SK-N-SH (cell line): ENCODE results near the gene PKN1. TPM values are rescaled to one million over a fixed set of nuclear protein-coding genes. Genes with fewer than 3 reads are reported as not detected.

Experiments used
- CTCF ChIA-PET: fragments of 300-600, 350-600 bp; formaldehyde crosslinking; extraction: SDS; loops from one replicate; lab custom pipeline; 2021; lab: Yijun Ruan, JAX
- POLR2A ChIA-PET: fragments of 350-600 bp; sonication (Branson Sonifier 250); formaldehyde crosslinking; extraction: SDS; loops from one replicate; lab custom pipeline; 2020; ENCODE audit warnings: antibody characterized with exemption, inconsistent platforms; lab: Yijun Ruan, JAX
- DNase-seq: peaks from one replicate; pipeline ENCODE4 v3.0.0; 2012
- H2AFZ ChIP-seq: fragments of 200-600 bp; sonication (generic); 2 replicates; pipeline ENCODE4 v1.8.1; 2016; ENCODE audit warnings: antibody characterized with exemption, mild to moderate bottlenecking, low read depth
- H3F3A ChIP-seq: fragments of 200-600 bp; sonication (generic); replicated peaks from 2 replicates; pipeline ENCODE3; 2016; ENCODE audit warnings: antibody characterized with exemption, mild to moderate bottlenecking; ENCODE audit not compliant: insufficient read depth
- H3K27ac ChIP-seq, 2 experiments: fragments of 200-500 bp in 1 of 2; fragments of 200-600 bp in 1 of 2; sonication (Bioruptor generic) in 1 of 2; sonication (generic), shearing (Covaris generic) in 1 of 2; 2 replicates each; pipeline versions ENCODE4 v1.5.1 to v1.6.1; 2014 to 2016; ENCODE audit warnings: low read depth in 2 of 2, inconsistent platforms in 1 of 2, low read length in 1 of 2, mild to moderate bottlenecking in 1 of 2, mixed read lengths in 1 of 2
- H3K27me3 ChIP-seq: fragments of 200-600 bp; sonication (generic), shearing (Covaris generic); 2 replicates; pipeline ENCODE4 v1.6.1; 2016; ENCODE audit warnings: mixed run types; ENCODE audit not compliant: insufficient read depth
- H3K36me3 ChIP-seq, 2 experiments: fragments of 200-500 bp in 1 of 2; fragments of 200-600 bp in 1 of 2; sonication (Bioruptor generic) in 1 of 2; sonication (generic) in 1 of 2; replicated peaks in 1 of 2; 2 replicates each; pipeline versions ENCODE3 to v1.5.1; 2014 to 2016; ENCODE audit warnings: low read length in 1 of 2, mild to moderate bottlenecking in 1 of 2; ENCODE audit not compliant: insufficient read depth in 2 of 2, control insufficient read depth in 1 of 2
- H3K4me1 ChIP-seq, 2 experiments: fragments of 200-500 bp in 1 of 2; fragments of 200-600 bp in 1 of 2; sonication (Bioruptor generic) in 1 of 2; sonication (generic), shearing (Covaris generic) in 1 of 2; 2 replicates each; pipeline versions ENCODE4 v1.5.1 to v1.6.1; 2014 to 2016; ENCODE audit warnings: low read depth in 1 of 2, low read length in 1 of 2, mixed run types in 1 of 2; ENCODE audit not compliant: insufficient read depth in 2 of 2, control insufficient read depth in 1 of 2
- H3K4me2 ChIP-seq: fragments of 200-600 bp; sonication (generic), shearing (Covaris generic); 2 replicates; pipeline ENCODE4 v1.6.1; 2017; ENCODE audit warnings: mixed run types
- H3K4me3 ChIP-seq, 2 experiments: fragments of 200-500 bp in 1 of 2; fragments of 200-600 bp in 1 of 2; sonication (Bioruptor generic) in 1 of 2; sonication (generic), shearing (Covaris generic) in 1 of 2; 2 replicates each; pipeline versions ENCODE4 v1.5.1 to v1.8.1; 2014 to 2016; ENCODE audit warnings: low read depth in 2 of 2, inconsistent platforms in 1 of 2, low read length in 1 of 2, mild to moderate bottlenecking in 1 of 2, mixed read lengths in 1 of 2, moderate library complexity in 1 of 2
- H3K79me2 ChIP-seq: fragments of 200-600 bp; sonication (generic); 2 replicates; pipeline ENCODE4 v1.8.1; 2017; ENCODE audit warnings: mild to moderate bottlenecking; ENCODE audit not compliant: insufficient read depth
- H3K9ac ChIP-seq: fragments of 200-600 bp; sonication (generic); 2 replicates; pipeline ENCODE4 v1.6.1; 2017; ENCODE audit warnings: mixed run types
- H3K9me2 ChIP-seq: fragments of 200-600 bp; sonication (generic); 2 replicates; pipeline ENCODE4 v1.6.1; 2017; ENCODE audit warnings: mixed run types
- H3K9me3 ChIP-seq: fragments of 200-600 bp; sonication (generic); 2 replicates; pipeline ENCODE4 v1.6.1; 2017; ENCODE audit warnings: mixed run types, mild to moderate bottlenecking, moderate library complexity
- H4K20me1 ChIP-seq: fragments of 200-600 bp; sonication (generic); 2 replicates; pipeline ENCODE4 v1.6.1; 2017; ENCODE audit warnings: mild to moderate bottlenecking, mixed run types; ENCODE audit not compliant: insufficient read depth
- ELF1 ChIP-seq: IDR thresholded peaks from 2 replicates; pipeline ENCODE4 v1.4.0; 2012
- EZH2phosphoT487 ChIP-seq: fragments of 200-600 bp; sonication (generic); IDR thresholded peaks from 2 replicates; pipeline ENCODE4 v1.6.1; 2017; ENCODE audit warnings: low read depth, mixed run types, mild to moderate bottlenecking, antibody characterized with exemption, moderate library complexity, borderline replicate concordance
- FOSL2 ChIP-seq: IDR thresholded peaks from 2 replicates; pipeline ENCODE4 v1.4.0; 2012; ENCODE audit warnings: low read depth, mild to moderate bottlenecking, moderate library complexity, borderline replicate concordance
- FOXM1 ChIP-seq: IDR thresholded peaks from 2 replicates; pipeline ENCODE4 v1.4.0; 2012; ENCODE audit warnings: low read depth, mild to moderate bottlenecking
- GABPA ChIP-seq: IDR thresholded peaks from 2 replicates; pipeline ENCODE4 v1.4.0; 2012; ENCODE audit warnings: low read depth, mild to moderate bottlenecking
- GATA2 ChIP-seq: sonication (generic); formaldehyde crosslinking; IDR thresholded peaks from 2 replicates; pipeline ENCODE4 v1.5.0; 2020; ENCODE audit warnings: mild to moderate bottlenecking, missing genetic modification reagents
- JUND ChIP-seq: IDR thresholded peaks from 2 replicates; pipeline ENCODE4 v1.4.0; 2012
- MEF2A ChIP-seq: IDR thresholded peaks from 2 replicates; pipeline ENCODE4 v1.4.0; 2012; ENCODE audit warnings: low read depth, borderline replicate concordance
- MXI1 ChIP-seq: IDR thresholded peaks from 2 replicates; pipeline ENCODE4 v1.6.1; 2012; ENCODE audit warnings: mild to moderate bottlenecking, low read depth, low read length, improper control_type of control experiment
- NFIC ChIP-seq: IDR thresholded peaks from 2 replicates; pipeline ENCODE4 v1.4.0; 2012; ENCODE audit warnings: borderline replicate concordance
- RAD21 ChIP-seq: IDR thresholded peaks from 2 replicates; pipeline ENCODE4 v1.6.1; 2012; ENCODE audit warnings: mild to moderate bottlenecking, low read length
- SIN3A ChIP-seq: IDR thresholded peaks from 2 replicates; pipeline ENCODE4 v1.6.1; 2012; ENCODE audit warnings: low read depth, mild to moderate bottlenecking, low read length, moderate library complexity, borderline replicate concordance
- YY1 ChIP-seq: IDR thresholded peaks from 2 replicates; pipeline ENCODE4 v1.4.0; 2012; ENCODE audit warnings: low read depth, mild to moderate bottlenecking
- WGBS: methylation state at CpG from one replicate; pipeline ENCODE4 v1.1.6; 2017; ENCODE audit warnings: low lambda C conversion rate; 5-methylcytosine and 5-hydroxymethylcytosine counted together
- polyA plus RNA-seq, 3 experiments: library from polyadenylated mRNA; depleted of rRNA; stranded (reverse); fragments of >200 nt; gene quantifications; 2 replicates each; pipeline ENCODE4 v1.2.3, GENCODE V29; 2012
- TF ChIP-seq, protein P1 (sequence below): fragments of 200-600 bp; sonication (generic); IDR thresholded peaks from 2 replicates; pipeline ENCODE4 v1.6.1; 2017; ENCODE audit warnings: antibody characterized with exemption, mild to moderate bottlenecking, moderate library complexity
- TF ChIP-seq, protein P2 (sequence below): fragments of 150-350 bp; IDR thresholded peaks from 2 replicates; pipeline ENCODE4 v1.6.1; 2016; ENCODE audit warnings: mild to moderate bottlenecking, low read depth, low read length
- TF ChIP-seq, protein P3 (sequence below): IDR thresholded peaks from 2 replicates; pipeline ENCODE4 v1.4.0; 2012; ENCODE audit warnings: low read depth, borderline replicate concordance
- TF ChIP-seq, protein P4 (sequence below): IDR thresholded peaks from 2 replicates; pipeline ENCODE4 v1.4.0; 2012; ENCODE audit warnings: low read depth

Gene PKN1
- polyA plus RNA-seq, 1 of the 3 experiments (the other 2 are of a cell fraction), result 99.6 TPM

DNA sequence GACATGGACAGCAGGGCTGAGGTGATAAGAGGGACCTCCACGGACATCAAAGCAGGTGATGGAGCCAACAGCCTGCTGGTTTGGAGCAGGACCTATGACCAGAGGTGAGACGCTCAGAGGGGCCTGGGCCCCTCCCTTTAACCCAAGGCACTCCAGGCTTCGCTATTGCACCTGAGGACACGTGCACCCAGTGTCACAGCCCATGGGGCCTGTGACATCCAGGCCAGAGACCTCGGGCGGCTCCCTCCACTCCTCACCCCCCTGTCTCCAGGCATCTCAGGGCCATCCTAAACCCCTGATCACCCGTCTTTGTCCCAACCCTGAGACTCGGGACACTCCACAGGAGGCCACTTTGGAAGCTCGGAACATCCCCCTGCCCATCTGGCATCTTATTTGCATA is 38.9 kb upstream of the PKN1 start (continued):
- TF ChIP-seq FOSL2 (no peak), RAD21 (no peak), GATA2 (CRISPR knock-in tag) (no peak)
- TF ChIP-seq, protein P1, sequence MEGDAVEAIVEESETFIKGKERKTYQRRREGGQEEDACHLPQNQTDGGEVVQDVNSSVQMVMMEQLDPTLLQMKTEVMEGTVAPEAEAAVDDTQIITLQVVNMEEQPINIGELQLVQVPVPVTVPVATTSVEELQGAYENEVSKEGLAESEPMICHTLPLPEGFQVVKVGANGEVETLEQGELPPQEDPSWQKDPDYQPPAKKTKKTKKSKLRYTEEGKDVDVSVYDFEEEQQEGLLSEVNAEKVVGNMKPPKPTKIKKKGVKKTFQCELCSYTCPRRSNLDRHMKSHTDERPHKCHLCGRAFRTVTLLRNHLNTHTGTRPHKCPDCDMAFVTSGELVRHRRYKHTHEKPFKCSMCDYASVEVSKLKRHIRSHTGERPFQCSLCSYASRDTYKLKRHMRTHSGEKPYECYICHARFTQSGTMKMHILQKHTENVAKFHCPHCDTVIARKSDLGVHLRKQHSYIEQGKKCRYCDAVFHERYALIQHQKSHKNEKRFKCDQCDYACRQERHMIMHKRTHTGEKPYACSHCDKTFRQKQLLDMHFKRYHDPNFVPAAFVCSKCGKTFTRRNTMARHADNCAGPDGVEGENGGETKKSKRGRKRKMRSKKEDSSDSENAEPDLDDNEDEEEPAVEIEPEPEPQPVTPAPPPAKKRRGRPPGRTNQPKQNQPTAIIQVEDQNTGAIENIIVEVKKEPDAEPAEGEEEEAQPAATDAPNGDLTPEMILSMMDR, result no peak

DNA sequence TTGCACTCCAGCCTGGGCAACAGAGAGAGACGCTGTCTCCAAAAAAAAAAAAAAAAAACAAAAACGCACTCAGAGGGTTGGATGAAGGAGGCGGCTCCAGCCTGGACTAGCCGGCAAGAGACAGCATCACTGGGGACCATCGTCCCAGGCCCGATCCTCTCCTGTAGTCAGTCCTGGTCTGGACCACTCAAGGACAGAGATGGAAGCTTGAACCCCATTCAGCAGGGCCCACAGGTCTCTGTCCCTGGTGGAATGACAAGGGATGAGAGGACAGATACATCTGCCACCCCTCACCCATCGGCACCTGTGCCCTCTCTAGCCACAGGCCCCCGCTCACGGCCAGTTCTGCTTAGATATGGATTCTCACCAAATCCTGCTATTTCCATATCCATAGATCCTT is 37.8 kb upstream of the PKN1 start:
- TF ChIP-seq, protein P2, sequence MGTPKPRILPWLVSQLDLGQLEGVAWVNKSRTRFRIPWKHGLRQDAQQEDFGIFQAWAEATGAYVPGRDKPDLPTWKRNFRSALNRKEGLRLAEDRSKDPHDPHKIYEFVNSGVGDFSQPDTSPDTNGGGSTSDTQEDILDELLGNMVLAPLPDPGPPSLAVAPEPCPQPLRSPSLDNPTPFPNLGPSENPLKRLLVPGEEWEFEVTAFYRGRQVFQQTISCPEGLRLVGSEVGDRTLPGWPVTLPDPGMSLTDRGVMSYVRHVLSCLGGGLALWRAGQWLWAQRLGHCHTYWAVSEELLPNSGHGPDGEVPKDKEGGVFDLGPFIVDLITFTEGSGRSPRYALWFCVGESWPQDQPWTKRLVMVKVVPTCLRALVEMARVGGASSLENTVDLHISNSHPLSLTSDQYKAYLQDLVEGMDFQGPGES, result no peak
- no peak for TF ChIP-seq NFIC
- no peak for TF ChIP-seq FOSL2
- no peak for TF ChIP-seq FOXM1
- TF ChIP-seq JUND, result no peak
- TF ChIP-seq EZH2phosphoT487, result no peak
- no peak for TF ChIP-seq GABPA
- TF ChIP-seq SIN3A, result no peak
- TF ChIP-seq, protein P3, sequence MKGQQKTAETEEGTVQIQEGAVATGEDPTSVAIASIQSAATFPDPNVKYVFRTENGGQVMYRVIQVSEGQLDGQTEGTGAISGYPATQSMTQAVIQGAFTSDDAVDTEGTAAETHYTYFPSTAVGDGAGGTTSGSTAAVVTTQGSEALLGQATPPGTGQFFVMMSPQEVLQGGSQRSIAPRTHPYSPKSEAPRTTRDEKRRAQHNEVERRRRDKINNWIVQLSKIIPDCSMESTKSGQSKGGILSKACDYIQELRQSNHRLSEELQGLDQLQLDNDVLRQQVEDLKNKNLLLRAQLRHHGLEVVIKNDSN, result no peak
- no peak for TF ChIP-seq MXI1
- no peak for TF ChIP-seq ELF1
- TF ChIP-seq, protein P4, sequence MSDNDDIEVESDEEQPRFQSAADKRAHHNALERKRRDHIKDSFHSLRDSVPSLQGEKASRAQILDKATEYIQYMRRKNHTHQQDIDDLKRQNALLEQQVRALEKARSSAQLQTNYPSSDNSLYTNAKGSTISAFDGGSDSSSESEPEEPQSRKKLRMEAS, result no peak
- no peak for TF ChIP-seq GATA2 (CRISPR knock-in tag)
- no peak for TF ChIP-seq MEF2A
- TF ChIP-seq YY1, result no peak
- TF ChIP-seq, all 33 proteins: peak for 0
- DNase-seq, result no peak
- H3K9me3 ChIP-seq, result no peaks in the 10 kb centered on the region
- WGBS, result 86% methylated on average over 9 of the region's 9 CpGs
- H3K36me3 ChIP-seq, result no peaks in the 10 kb centered on the region
- no peaks in the 10 kb centered on the region; a peak in 1 of 4 replicates for H3K4me1 ChIP-seq
- CTCF ChIA-PET, result interaction anchor here (1.1 kb wide), 2 partner anchors 47 to 85 kb away, joined by 3 to 4 read pairs; no protein-coding TSS in a partner anchor
- no peaks in the 10 kb centered on the region for H4K20me1 ChIP-seq
- no peaks in the 10 kb centered on the region for H3F3A ChIP-seq
- POLR2A ChIA-PET, result interaction anchor here (0.7 kb wide), 1 partner anchor 33 kb away, joined by 3 read pairs; no protein-coding TSS in a partner anchor
- H3K27ac ChIP-seq, result no peak overlapping the region
- H3K4me2 ChIP-seq, result no peak overlapping the region
- no peak overlapping the region for H3K4me3 ChIP-seq
- H3K79me2 ChIP-seq, result no peaks in the 10 kb centered on the region
- no peaks in the 10 kb centered on the region for H3K9me2 ChIP-seq
- H3K27me3 ChIP-seq, result no peaks in the 10 kb centered on the region
- H2AFZ ChIP-seq, result no peak overlapping the region
- no peak overlapping the region for H3K9ac ChIP-seq
